ENCODE results near the gene EIF4ENIF1. TPM values are rescaled to one million over a fixed set of nuclear protein-coding genes. Genes with fewer than 3 reads are reported as not detected.
A peak's percentile ranks its signal among the peaks of the same experiment; 100 is the strongest.

The EIF4ENIF1 gene
- total RNA-seq, 2 experiments from 2014 or later, result 39.1 to 50.4 TPM

DNA sequence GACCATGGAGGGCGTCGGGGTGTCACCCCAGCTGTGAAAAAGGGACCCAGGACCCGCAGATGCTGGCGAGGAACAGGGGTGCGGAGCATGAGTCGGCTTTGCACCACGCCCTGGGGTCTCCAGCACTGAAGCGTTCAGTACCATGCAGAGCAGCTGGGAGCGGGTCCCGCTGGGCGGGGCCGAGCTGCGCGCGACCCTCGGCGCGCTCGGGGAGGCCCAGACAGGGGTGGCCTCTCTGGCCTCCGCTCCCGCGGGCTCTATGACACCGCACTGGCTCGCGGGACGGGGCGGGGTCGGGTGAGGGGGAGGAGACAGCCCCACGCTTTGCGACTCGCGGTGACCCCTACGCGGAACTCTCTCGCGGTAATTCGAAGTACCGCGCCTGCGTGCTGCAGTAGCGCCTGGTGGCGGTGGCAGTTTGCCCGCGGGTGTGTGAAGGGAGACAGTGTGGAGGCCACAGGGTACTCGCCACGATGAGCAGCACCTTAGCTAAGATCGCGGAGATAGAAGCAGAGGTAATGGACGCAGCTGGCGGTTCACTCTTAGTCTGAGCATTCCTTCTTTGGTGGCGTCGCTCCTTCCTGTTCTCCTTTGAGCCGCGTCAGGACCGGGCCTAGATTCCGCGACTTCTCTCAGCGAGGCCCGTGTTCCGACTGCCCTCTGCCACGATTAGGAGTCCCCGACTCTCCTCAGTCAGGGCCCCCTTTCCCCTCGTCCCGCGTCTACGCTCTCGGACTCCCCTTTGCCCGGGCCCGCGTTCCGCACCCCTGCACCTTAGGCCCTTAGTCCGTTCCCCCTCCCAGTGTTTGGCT, 90.2 kb downstream of the EIF4ENIF1 start, which contains the start of gene DRG1:
Gene DRG1 (plus strand): TSS at position 394 of the 812 bp plus-strand sequence. CDS start 80 bp downstream, at position 474.
- Mint-ChIP-seq H3K9me3 (ENCODE audit: low read depth) (no peaks in the 10 kb centered on the region), H3K36me3 (peaks cover 21% of the 10 kb centered on the region), H3K4me3 (peak within 1 kb of the TSS; percentile 96), H3K4me1 (peaks cover 26% of the 10 kb centered on the region), H3K27ac (peak within 1 kb of the TSS; percentile 91), H3K27me3 (no peaks in the 10 kb centered on the region)
- CTCF ChIA-PET, result interaction anchor here (0.6 to 1.4 kb wide), 4 partner anchors 53 to 264 kb away, joined by 3 to 4 read pairs (median 3); partner anchors contain the start of gene PATZ1
- DNase-seq, result peak; percentile 98
- ATAC-seq, result peak; percentile 100

DNA sequence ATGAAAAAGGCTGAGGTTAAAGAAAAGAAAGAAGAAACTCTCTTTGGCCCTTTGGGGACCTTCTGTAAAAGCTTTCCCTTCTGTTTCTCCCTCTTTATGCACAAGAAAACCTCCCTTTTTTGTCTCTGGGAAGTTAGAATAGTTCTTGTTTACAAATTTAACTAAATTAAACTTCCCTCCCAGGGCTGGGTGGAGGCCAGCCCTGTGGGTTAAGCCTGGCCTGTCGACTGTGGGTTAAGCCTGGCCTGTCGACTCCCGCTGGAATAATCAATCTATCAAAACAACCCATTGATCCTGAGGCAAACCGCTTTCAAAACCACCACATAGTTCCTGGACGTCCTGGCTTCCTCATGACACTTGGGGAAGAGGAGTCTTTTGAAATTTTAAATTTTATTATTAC, 91.4 kb downstream of the EIF4ENIF1 start:
- Mint-ChIP-seq H3K27me3 (no peaks in the 10 kb centered on the region), H3K4me3 (no peak overlapping the region), H3K4me1 (peaks cover 24% of the 10 kb centered on the region), H3K36me3 (peaks cover 18% of the 10 kb centered on the region), H3K9me3 (ENCODE audit: low read depth) (no peaks in the 10 kb centered on the region), H3K27ac (no peak overlapping the region)
- CTCF ChIA-PET, result interaction anchor here (1.4 kb wide), 1 partner anchor 187 kb away, joined by 3 read pairs; no protein-coding TSS in a partner anchor
- ATAC-seq, result no peak
- no peak for DNase-seq

DNA sequence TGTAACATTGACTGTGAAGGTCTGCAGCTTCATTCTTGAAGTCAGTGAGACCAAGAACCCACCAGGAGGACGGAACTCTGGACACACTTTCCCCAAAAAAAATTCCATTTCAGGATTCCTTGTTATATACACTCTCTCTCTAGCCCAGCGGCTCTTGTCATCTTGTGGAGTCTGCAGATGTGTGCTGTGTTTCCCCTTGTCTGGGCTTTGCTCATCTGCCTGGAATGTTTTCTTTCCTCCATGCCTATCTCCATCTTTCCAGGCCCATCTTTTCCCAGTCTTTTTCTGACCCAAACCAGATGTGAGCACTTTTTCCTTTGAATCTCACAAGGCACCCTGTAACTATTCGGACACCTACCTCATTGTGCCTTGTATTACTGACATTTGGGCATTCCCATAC, 95.3 kb downstream of the EIF4ENIF1 start:
- Mint-ChIP-seq H3K4me3 (no peak overlapping the region), H3K27me3 (no peaks in the 10 kb centered on the region), H3K36me3 (no peaks in the 10 kb centered on the region), H3K9me3 (ENCODE audit: low read depth) (no peaks in the 10 kb centered on the region), H3K4me1 (peaks cover 3% of the 10 kb centered on the region), H3K27ac (no peak overlapping the region)
- DNase-seq, result no peak
- CTCF ChIA-PET, result no interaction called here
- no peak for ATAC-seq

DNA sequence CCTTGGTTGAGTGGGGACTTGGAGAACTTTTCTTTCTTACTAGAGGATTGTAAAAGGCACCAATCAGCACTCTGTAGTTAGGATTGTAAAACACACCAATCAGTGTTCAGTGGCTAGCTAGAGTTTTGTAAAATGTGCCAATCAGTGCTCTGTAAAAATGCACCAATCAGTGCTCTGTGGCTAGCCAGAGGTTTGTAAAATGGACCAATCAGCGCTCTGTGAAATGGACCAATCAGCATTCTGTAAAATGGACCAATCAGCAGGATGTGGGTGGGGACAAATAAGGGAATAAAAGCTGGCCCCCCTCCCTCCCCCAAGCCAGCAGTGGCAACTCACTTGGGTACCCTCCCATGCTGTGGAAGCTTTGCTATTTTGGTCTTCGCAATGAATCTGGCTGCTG, 95.7 kb downstream of the EIF4ENIF1 start:
- H3K9me3 Mint-ChIP-seq (ENCODE audit: low read depth), result no peaks in the 10 kb centered on the region
- DNase-seq (no peak), ATAC-seq (no peak)
- no peaks in the 10 kb centered on the region for H3K36me3 Mint-ChIP-seq
- H3K4me3 Mint-ChIP-seq, result no peak overlapping the region
- CTCF ChIA-PET, result no interaction called here
- H3K27me3 Mint-ChIP-seq, result no peaks in the 10 kb centered on the region
- H3K4me1 Mint-ChIP-seq, result peaks cover 2% of the 10 kb centered on the region
- H3K27ac Mint-ChIP-seq, result no peak overlapping the region

Other genes starting within 250 kb of the EIF4ENIF1 start
- 10 to 100 TPM; 11.0 to 15.7 TPM for gene PIK3IP1, start 197.4 kb downstream of the EIF4ENIF1 start, total RNA-seq
- gene PATZ1, start 143.5 kb downstream of the EIF4ENIF1 start, total RNA-seq, result 10 to 100 TPM; 27.4 to 28.2 TPM
- gene DRG1, start 90.2 kb downstream of the EIF4ENIF1 start, total RNA-seq, result 10 to 100 TPM; 87.0 to 97.0 TPM
- gene SFI1, start 6.7 kb upstream of the EIF4ENIF1 start, total RNA-seq, result 100 to 1,000 TPM; 150 to 192 TPM
- gene PISD, start 172.4 kb upstream of the EIF4ENIF1 start, total RNA-seq, result 10 to 100 TPM; 34.7 to 40.0 TPM

All from activated CD8-positive, alpha-beta memory T cell treated with anti-CD3 and anti-CD28 coated beads, Interleukin-2, amount 10 ng/mL, durations not matched to agents 7 days and 5 days (primary cell).